Neural progenitor cell (in vitro differentiated cells): ENCODE data around the gene PALS1.

Experiments used
- CTCF ChIP-seq: fragments of 200-600 bp; sonication (generic); IDR thresholded peaks from 2 replicates; pipeline ENCODE4 v1.5.1; 2017; ENCODE audit warnings: antibody characterized with exemption, mild to moderate bottlenecking
- EZH2 ChIP-seq: fragments of 200-600 bp; sonication (generic); IDR thresholded peaks from 2 replicates; pipeline ENCODE4 v1.6.1; 2017; ENCODE audit warnings: antibody characterized with exemption, mild to moderate bottlenecking, moderate library complexity
- EZH2phosphoT487 ChIP-seq: fragments of 200-600 bp; sonication (generic); IDR thresholded peaks from 2 replicates; pipeline ENCODE4 v1.6.1; 2017; ENCODE audit warnings: antibody characterized with exemption

- TF ChIP-seq CTCF (no peak), EZH2phosphoT487 (no peak), EZH2 (no peak)
These were observed 9.2 kb upstream of the PALS1 start for GRCh38 chr14:67232066-67232465.
